Daoy (cell line): ENCODE results near the gene PGLYRP4. TPM values are rescaled to one million over a fixed set of nuclear protein-coding genes. Genes with fewer than 3 reads are reported as not detected.

Experiments
- DNase-seq: peaks from one replicate; pipeline ENCODE4 v3.0.0-alpha.2; 2015; ENCODE audit warnings: low read depth
- total RNA-seq: library from RNA; depleted of rRNA; stranded (reverse); fragments of >200 nt; shearing (Covaris generic); gene quantifications from 2 replicates; pipeline ENCODE4 v1.2.3, GENCODE V29; 2014; rRNA removed

Gene PGLYRP4
- not detected in 2 replicates for total RNA-seq

GRCh38 chr1:153348511-153349362, at the start of gene PGLYRP4:
PGLYRP4 (minus strand) TSS chr1:153348841; CDS start chr1:153347932, 909 bp downstream.
- no peak for DNase-seq

- no peak for DNase-seq
These were observed 49.4 kb upstream of the PGLYRP4 start for GRCh38 chr1:153397924-153398651.

GRCh38 chr1:153397051-153397923, 48.6 kb upstream of the PGLYRP4 start:
- DNase-seq, result no peak

GRCh38 chr1:153396461-153396860, 47.8 kb upstream of the PGLYRP4 start:
- no peak for DNase-seq

- DNase-seq, result no peak
These were observed 47.1 kb upstream of the PGLYRP4 start for GRCh38 chr1:153395776-153396175.

GRCh38 chr1:153395136-153395685, 46.6 kb upstream of the PGLYRP4 start:
- DNase-seq, result peak; percentile 36

- no peak for DNase-seq
These were observed 45.8 kb upstream of the PGLYRP4 start for GRCh38 chr1:153394391-153394790.

GRCh38 chr1:153393926-153394325, 45.3 kb upstream of the PGLYRP4 start:
- DNase-seq, result no peak

- no peak for DNase-seq
These were observed 44.2 kb upstream of the PGLYRP4 start for GRCh38 chr1:153392822-153393221.

- no peak for DNase-seq
These were observed 43.6 kb upstream of the PGLYRP4 start for GRCh38 chr1:153392258-153392657.

GRCh38 chr1:153390938-153391710, 42.5 kb upstream of the PGLYRP4 start, which contains the start of gene S100A8:
S100A8 (minus strand) TSS chr1:153391073; CDS start chr1:153390535, 538 bp downstream.
- DNase-seq, result peak; percentile 25

GRCh38 chr1:153389973-153390879, 41.6 kb upstream of the PGLYRP4 start:
- no peak for DNase-seq

- no peak for DNase-seq
These were observed 40.8 kb upstream of the PGLYRP4 start for GRCh38 chr1:153389401-153389800.

GRCh38 chr1:153387785-153388184, 39.1 kb upstream of the PGLYRP4 start:
- no peak for DNase-seq

- no peak for DNase-seq
These were observed 38.4 kb upstream of the PGLYRP4 start for GRCh38 chr1:153387001-153387400.

- DNase-seq, result no peak
These were observed 37.9 kb upstream of the PGLYRP4 start for GRCh38 chr1:153386500-153386901.

- DNase-seq, result no peak
These were observed 36.4 kb upstream of the PGLYRP4 start for GRCh38 chr1:153384958-153385580.

- DNase-seq, result no peak
These were observed 32.1 kb upstream of the PGLYRP4 start for GRCh38 chr1:153380711-153381110.

- no peak for DNase-seq
These were observed 30.9 kb upstream of the PGLYRP4 start for GRCh38 chr1:153379591-153379990.
